ENCODE results near the gene ZBTB26.

Gene ZBTB26

GRCh38 chr9:122897969-122898368 is 33.3 kb downstream of the ZBTB26 start:
- Histone ChIP-seq H3K4me2 (ENCODE audit: insufficient read depth, low read length) (no peak overlapping the region), H2AFZ (ENCODE audit: low read depth, low read length) (no peak overlapping the region), H3K4me3 (ENCODE audit: low read depth in 1 of 2, low read length in 2 of 2) (no peak overlapping the region), H3K9me3 (ENCODE audit: insufficient read depth, low read length, severe bottlenecking) (no peaks in the 10 kb centered on the region), H3K27ac (ENCODE audit: low read length) (no peak overlapping the region), H3K79me2 (ENCODE audit: insufficient read depth, low read length) (peaks cover 79% of the 10 kb centered on the region), H3K9ac (ENCODE audit: low read depth, low read length) (no peak overlapping the region), H3K27me3 (ENCODE audit: insufficient read depth, low read length, poor library complexity) (no peaks in the 10 kb centered on the region), H4K20me1 (ENCODE audit: insufficient read depth, low read length) (no peaks in the 10 kb centered on the region), H3K4me1 (ENCODE audit: insufficient read depth, low read length) (peaks cover 31% of the 10 kb centered on the region), H3K36me3 (ENCODE audit: insufficient read depth, low read length) (peaks cover 34% of the 10 kb centered on the region)
- DNase-seq (no peak), ATAC-seq (ENCODE audit: insufficient read depth, low read depth) (no peak)
- TF ChIP-seq EZH2 (IDR thresholded peaks at IDR 0.05; ENCODE audit: borderline replicate concordance, low read depth, low read length, severe bottlenecking): no peak
- no peak for TF ChIP-seq CTCF (IDR thresholded peaks at IDR 0.05; ENCODE audit: borderline replicate concordance, extremely low read depth, low read length, poor library complexity, severe bottlenecking)

GRCh38 chr9:122888480-122888879 is 42.8 kb downstream of the ZBTB26 start:
- no peak for ATAC-seq (ENCODE audit: insufficient read depth, low read depth)
- Histone ChIP-seq H3K4me3 (ENCODE audit: low read depth in 1 of 2, low read length in 2 of 2) (no peak overlapping the region), H3K4me1 (ENCODE audit: insufficient read depth, low read length) (no peaks in the 10 kb centered on the region), H3K79me2 (ENCODE audit: insufficient read depth, low read length) (no peaks in the 10 kb centered on the region), H3K27me3 (ENCODE audit: insufficient read depth, low read length, poor library complexity) (no peaks in the 10 kb centered on the region), H4K20me1 (ENCODE audit: insufficient read depth, low read length) (no peaks in the 10 kb centered on the region; the same call in 1 of the 2 replicates), H3K36me3 (ENCODE audit: insufficient read depth, low read length) (peaks cover 65% of the 10 kb centered on the region), H3K4me2 (ENCODE audit: insufficient read depth, low read length) (no peak overlapping the region), H2AFZ (ENCODE audit: low read depth, low read length) (no peak overlapping the region), H3K9me3 (ENCODE audit: insufficient read depth, low read length, severe bottlenecking) (no peaks in the 10 kb centered on the region), H3K9ac (ENCODE audit: low read depth, low read length) (no peak overlapping the region), H3K27ac (ENCODE audit: low read length) (no peak overlapping the region)
- TF ChIP-seq EZH2 (IDR thresholded peaks at IDR 0.05; ENCODE audit: borderline replicate concordance, low read depth, low read length, severe bottlenecking) (no peak), CTCF (IDR thresholded peaks at IDR 0.05; ENCODE audit: borderline replicate concordance, extremely low read depth, low read length, poor library complexity, severe bottlenecking) (no peak)
- DNase-seq: no peak

GRCh38 chr9:122883125-122883524 is 48.2 kb downstream of the ZBTB26 start:
- H3K4me1 ChIP-seq (ENCODE audit: insufficient read depth, low read length): no peaks in the 10 kb centered on the region
- TF ChIP-seq CTCF (IDR thresholded peaks at IDR 0.05; ENCODE audit: borderline replicate concordance, extremely low read depth, low read length, poor library complexity, severe bottlenecking): no peak
- no peak for TF ChIP-seq EZH2 (IDR thresholded peaks at IDR 0.05; ENCODE audit: borderline replicate concordance, low read depth, low read length, severe bottlenecking)

GRCh38 chr9:122879443-122879842 is 51.9 kb downstream of the ZBTB26 start:
- TF ChIP-seq EZH2 (IDR thresholded peaks at IDR 0.05; ENCODE audit: borderline replicate concordance, low read depth, low read length, severe bottlenecking) (no peak), CTCF (IDR thresholded peaks at IDR 0.05; ENCODE audit: borderline replicate concordance, extremely low read depth, low read length, poor library complexity, severe bottlenecking) (no peak)

More at GRCh38 chr9:122883125-122883524, 48.2 kb downstream of the ZBTB26 start:
- Histone ChIP-seq H3K27ac (ENCODE audit: low read length) (no peak overlapping the region), H3K79me2 (ENCODE audit: insufficient read depth, low read length) (no peaks in the 10 kb centered on the region), H3K4me2 (ENCODE audit: insufficient read depth, low read length) (no peak overlapping the region), H3K9me3 (ENCODE audit: insufficient read depth, low read length, severe bottlenecking) (no peaks in the 10 kb centered on the region), H3K9ac (ENCODE audit: low read depth, low read length) (no peak overlapping the region), H3K36me3 (ENCODE audit: insufficient read depth, low read length) (peaks cover 66% of the 10 kb centered on the region), H3K4me3 (ENCODE audit: low read depth in 1 of 2, low read length in 2 of 2) (no peak overlapping the region), H4K20me1 (ENCODE audit: insufficient read depth, low read length) (no peaks in the 10 kb centered on the region), H3K27me3 (ENCODE audit: insufficient read depth, low read length, poor library complexity) (no peaks in the 10 kb centered on the region), H2AFZ (ENCODE audit: low read depth, low read length) (no peak overlapping the region)
- ATAC-seq (ENCODE audit: insufficient read depth, low read depth) (no peak), DNase-seq (no peak)

More at GRCh38 chr9:122879443-122879842, 51.9 kb downstream of the ZBTB26 start:
- Histone ChIP-seq H3K27me3 (ENCODE audit: insufficient read depth, low read length, poor library complexity) (no peaks in the 10 kb centered on the region), H3K27ac (ENCODE audit: low read length) (no peak overlapping the region), H2AFZ (ENCODE audit: low read depth, low read length) (no peak overlapping the region), H4K20me1 (ENCODE audit: insufficient read depth, low read length) (no peaks in the 10 kb centered on the region), H3K4me2 (ENCODE audit: insufficient read depth, low read length) (no peak overlapping the region), H3K36me3 (ENCODE audit: insufficient read depth, low read length) (peaks cover 77% of the 10 kb centered on the region), H3K9ac (ENCODE audit: low read depth, low read length) (no peak overlapping the region), H3K4me3 (ENCODE audit: low read depth in 1 of 2, low read length in 2 of 2) (no peak overlapping the region), H3K9me3 (ENCODE audit: insufficient read depth, low read length, severe bottlenecking) (no peaks in the 10 kb centered on the region), H3K79me2 (ENCODE audit: insufficient read depth, low read length) (no peaks in the 10 kb centered on the region), H3K4me1 (ENCODE audit: insufficient read depth, low read length) (no peaks in the 10 kb centered on the region)
- DNase-seq: no peak
- no peak for ATAC-seq (ENCODE audit: insufficient read depth, low read depth)
